Type B pancreatic cell (in vitro differentiated cells): ENCODE measurements around the gene SMARCD1. TPM values are rescaled to one million over a fixed set of nuclear protein-coding genes. Genes with fewer than 3 reads are reported as not detected.

Source experiments
- DNase-seq: peaks from one replicate; pipeline ENCODE4 v3.0.0; 2021; ENCODE audit warnings: mixed read lengths; ENCODE audit not compliant: unreplicated experiment; ENCODE audit errors: extremely low spot score
- H3K27ac Mint-ChIP-seq: 2 replicates; pipeline ENCODE4 v1.8.0; 2021; ENCODE audit warnings: mild to moderate bottlenecking, mixed read lengths
- H3K27me3 Mint-ChIP-seq: 2 replicates; pipeline ENCODE4 v1.8.0; 2021; ENCODE audit warnings: mixed read lengths
- H3K36me3 Mint-ChIP-seq: 2 replicates; pipeline ENCODE4 v1.8.0; 2021; ENCODE audit warnings: mixed read lengths
- H3K4me1 Mint-ChIP-seq: one replicate; pipeline ENCODE4 v1.8.0; 2021; ENCODE audit warnings: mixed read lengths; ENCODE audit not compliant: unreplicated experiment
- H3K4me3 Mint-ChIP-seq: 2 replicates; pipeline ENCODE4 v1.8.0; 2021; ENCODE audit warnings: mild to moderate bottlenecking, mixed read lengths
- H3K9me3 Mint-ChIP-seq: 2 replicates; pipeline ENCODE4 v1.8.0; 2021; ENCODE audit warnings: mixed read lengths
- CTCF ChIP-seq: fragments of 200-600 bp; sonication (generic); conservative IDR thresholded peaks from 2 replicates; pipeline ENCODE4 v1.5.0; 2021; ENCODE audit warnings: antibody characterized with exemption, mild to moderate bottlenecking
- total RNA-seq: library from RNA; stranded (reverse); gene quantifications from 2 replicates; pipeline ENCODE4 v1.2.1, GENCODE V29; 2021; ENCODE audit warnings: low replicate concordance

The SMARCD1 gene
- total RNA-seq, 1 donor from 2014 or later: 100 TPM

- DNase-seq: no peak
- no peak for TF ChIP-seq CTCF
- no peak overlapping the region for H3K27ac Mint-ChIP-seq
- H3K36me3 Mint-ChIP-seq: peaks cover 21% of the 10 kb centered on the region
- no peaks in the 10 kb centered on the region for H3K27me3 Mint-ChIP-seq
- H3K4me1 Mint-ChIP-seq: peaks cover 3% of the 10 kb centered on the region
- H3K4me3 Mint-ChIP-seq: no peak overlapping the region
- no peaks in the 10 kb centered on the region for H3K9me3 Mint-ChIP-seq
These were observed 35.4 kb downstream of the SMARCD1 start for GRCh38 chr12:50120521-50120920.

- Mint-ChIP-seq H3K4me3 (no peak overlapping the region), H3K36me3 (peaks cover 17% of the 10 kb centered on the region), H3K27me3 (no peaks in the 10 kb centered on the region), H3K9me3 (no peaks in the 10 kb centered on the region), H3K4me1 (peaks cover 3% of the 10 kb centered on the region), H3K27ac (no peak overlapping the region)
- no peak for DNase-seq
- no peak for TF ChIP-seq CTCF
These were observed 35.8 kb downstream of the SMARCD1 start for GRCh38 chr12:50120953-50121352.

- Mint-ChIP-seq H3K36me3 (peaks cover 13% of the 10 kb centered on the region), H3K4me1 (peaks cover 4% of the 10 kb centered on the region), H3K9me3 (no peaks in the 10 kb centered on the region), H3K27me3 (no peaks in the 10 kb centered on the region), H3K4me3 (no peak overlapping the region), H3K27ac (no peak overlapping the region)
- no peak for TF ChIP-seq CTCF
- no peak for DNase-seq
These were observed 36.5 kb downstream of the SMARCD1 start for GRCh38 chr12:50121641-50122040.

- H3K4me1 Mint-ChIP-seq: peaks cover 4% of the 10 kb centered on the region
- H3K4me3 Mint-ChIP-seq: no peak overlapping the region
- DNase-seq: peak; percentile 29
- peaks cover 16% of the 10 kb centered on the region for H3K36me3 Mint-ChIP-seq
- H3K27ac Mint-ChIP-seq: no peak overlapping the region
- no peak for TF ChIP-seq CTCF
- no peaks in the 10 kb centered on the region for H3K9me3 Mint-ChIP-seq
- no peaks in the 10 kb centered on the region for H3K27me3 Mint-ChIP-seq
These were observed 38.1 kb downstream of the SMARCD1 start for GRCh38 chr12:50123203-50123602.

GRCh38 chr12:50127546-50127945 lies 42.4 kb downstream of the SMARCD1 start:
- no peak for DNase-seq
- no peak for TF ChIP-seq CTCF
- H3K27me3 Mint-ChIP-seq: no peaks in the 10 kb centered on the region
- H3K4me3 Mint-ChIP-seq: no peak overlapping the region
- peaks cover 22% of the 10 kb centered on the region for H3K36me3 Mint-ChIP-seq
- H3K4me1 Mint-ChIP-seq: peaks cover 5% of the 10 kb centered on the region
- no peak overlapping the region for H3K27ac Mint-ChIP-seq
- H3K9me3 Mint-ChIP-seq: no peaks in the 10 kb centered on the region

- DNase-seq: no peak
- Mint-ChIP-seq H3K27me3 (no peaks in the 10 kb centered on the region), H3K27ac (no peak overlapping the region), H3K9me3 (no peaks in the 10 kb centered on the region), H3K4me3 (no peak overlapping the region), H3K36me3 (peaks cover 19% of the 10 kb centered on the region), H3K4me1 (peaks cover 7% of the 10 kb centered on the region)
- TF ChIP-seq CTCF: no peak
These were observed 44.1 kb downstream of the SMARCD1 start for GRCh38 chr12:50129290-50129689.
